ACHN (cell line): Measurements from ENCODE around the gene IFT80.
A peak's percentile ranks its signal among the peaks of the same experiment; 100 is the strongest.

ENCODE experiments used
- DNase-seq: peaks from one replicate; pipeline ENCODE4 v3.0.0-alpha.2; 2015
- in situ Hi-C: cut with HindIII; loops from 2 replicates; pipeline ENCODE4 v1.10.0; 2017; ENCODE audit warnings: low sequenced_read_pairs, low pct_ligation_motif_present, low pct_unique_long_range_greater_than_20kb

Gene IFT80

DNA sequence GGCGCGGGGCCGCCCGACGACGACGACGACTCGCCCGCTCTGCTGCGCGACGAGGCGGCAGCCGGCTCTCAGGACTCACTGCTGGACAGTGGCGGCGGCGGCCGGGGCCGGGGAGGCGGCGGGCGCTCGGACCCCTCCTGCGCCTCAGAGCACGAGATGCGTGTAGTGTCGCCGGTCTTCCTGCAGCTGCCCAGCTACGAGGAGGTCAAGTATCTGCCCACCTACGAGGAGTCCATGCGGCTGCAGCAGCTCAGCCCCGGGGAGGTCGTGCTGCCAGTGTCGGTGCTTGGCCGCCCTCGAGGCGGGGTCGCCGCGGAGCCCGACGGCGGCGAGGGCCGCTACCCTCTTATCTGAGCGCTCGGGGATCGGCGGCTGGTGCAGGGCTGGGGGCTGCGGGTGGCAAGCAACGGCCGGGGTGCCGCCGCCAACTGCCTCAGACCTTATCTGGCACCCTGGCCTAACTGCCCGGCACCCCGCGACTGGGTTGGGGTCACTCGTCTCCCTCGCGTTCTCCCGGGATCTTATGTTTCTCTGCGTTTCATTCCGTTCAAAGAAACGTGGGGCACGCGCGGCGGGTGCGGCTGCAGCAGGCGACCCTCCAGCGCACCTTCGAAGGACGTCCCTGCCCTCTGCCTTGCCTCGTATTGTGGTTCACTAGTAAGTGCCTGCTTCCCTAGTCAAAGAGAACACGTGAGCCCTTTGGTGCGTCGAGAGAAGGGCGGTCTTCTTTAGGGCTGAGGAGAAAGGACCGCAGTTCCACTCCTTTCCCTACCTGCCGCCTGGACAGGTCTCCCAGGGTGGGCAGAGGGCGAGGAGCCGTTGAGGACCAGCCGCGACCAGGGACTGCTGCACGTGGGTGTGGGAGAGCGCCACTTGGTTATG is 172.8 kb downstream of the IFT80 start:
- in situ Hi-C loops = no loop called here
- no peak for DNase-seq

DNA sequence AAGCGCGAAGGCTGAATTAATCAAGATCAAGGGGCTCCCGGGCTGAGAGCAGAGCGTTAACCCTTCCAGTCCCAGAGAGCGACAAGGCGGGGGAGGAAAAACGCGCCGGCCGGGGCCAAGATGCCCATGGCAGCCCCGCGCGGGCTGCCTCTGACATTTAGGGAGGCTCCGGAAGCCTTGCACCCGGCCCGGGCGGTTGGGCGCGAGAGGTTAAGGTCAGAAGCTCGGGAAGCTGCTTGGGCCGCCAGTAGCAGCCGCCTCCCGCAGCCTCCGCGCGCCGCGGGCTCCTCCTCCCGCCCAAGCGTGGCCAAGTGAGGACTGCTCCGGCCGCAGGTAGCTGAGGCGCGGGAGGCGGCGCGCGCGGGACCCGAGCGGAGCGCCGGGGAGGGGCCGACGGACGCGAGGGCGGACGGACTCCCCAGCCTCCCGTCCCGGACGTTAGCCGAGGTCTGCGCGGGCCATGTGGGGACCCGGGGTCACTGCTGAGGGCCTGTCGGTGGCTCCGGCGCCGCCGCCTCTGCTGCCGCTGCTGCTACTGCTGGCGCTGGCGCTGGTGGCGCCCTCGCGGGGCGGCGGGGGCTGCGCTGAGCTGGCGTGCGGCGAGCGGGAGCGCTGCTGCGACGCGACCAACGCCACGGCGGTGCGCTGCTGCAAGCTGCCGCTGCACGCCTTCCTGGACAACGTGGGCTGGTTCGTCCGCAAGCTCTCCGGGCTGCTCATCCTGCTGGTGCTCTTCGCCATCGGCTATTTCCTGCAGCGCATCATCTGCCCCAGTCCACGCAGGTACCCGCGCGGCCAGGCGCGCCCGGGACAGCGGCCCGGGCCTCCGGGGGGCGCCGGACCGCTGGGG is 173.6 kb downstream of the IFT80 start, which contains the start of gene C3orf80:
Gene C3orf80, plus strand, starts transcription at position 247 of the 850 bp plus-strand sequence. Its CDS starts 214 bp downstream, at position 461.
- peak; percentile 28 for DNase-seq

GRCh38 chr3:160224811-160225175 is 174.2 kb downstream of the IFT80 start:
- in situ Hi-C loops = no loop called here
- no peak for DNase-seq

More for the DNA sequence above, 173.6 kb downstream of the IFT80 start, which contains the start of gene C3orf80:
- in situ Hi-C loops = no loop called here

DNA sequence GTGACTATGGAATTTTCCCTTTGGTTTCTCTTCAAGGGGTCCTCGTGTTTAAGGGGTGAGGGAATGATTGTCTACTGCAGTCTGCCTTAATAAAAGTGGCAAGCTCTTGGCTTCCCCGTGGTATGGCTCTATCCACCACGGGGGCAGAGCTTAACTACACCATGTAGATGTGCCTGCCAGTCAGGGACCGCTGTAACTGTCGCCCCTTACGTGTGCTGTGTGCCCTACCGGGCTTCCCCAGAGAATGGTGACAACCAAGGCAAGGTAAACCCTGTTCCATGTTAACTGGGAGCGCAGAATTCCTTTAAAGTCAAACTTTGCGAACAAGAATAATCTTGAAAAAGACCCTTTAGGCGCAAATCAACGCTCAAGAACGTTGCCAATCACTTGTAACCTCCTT is 174.8 kb downstream of the IFT80 start:
- in situ Hi-C loops = no loop called here
- no peak for DNase-seq

DNA sequence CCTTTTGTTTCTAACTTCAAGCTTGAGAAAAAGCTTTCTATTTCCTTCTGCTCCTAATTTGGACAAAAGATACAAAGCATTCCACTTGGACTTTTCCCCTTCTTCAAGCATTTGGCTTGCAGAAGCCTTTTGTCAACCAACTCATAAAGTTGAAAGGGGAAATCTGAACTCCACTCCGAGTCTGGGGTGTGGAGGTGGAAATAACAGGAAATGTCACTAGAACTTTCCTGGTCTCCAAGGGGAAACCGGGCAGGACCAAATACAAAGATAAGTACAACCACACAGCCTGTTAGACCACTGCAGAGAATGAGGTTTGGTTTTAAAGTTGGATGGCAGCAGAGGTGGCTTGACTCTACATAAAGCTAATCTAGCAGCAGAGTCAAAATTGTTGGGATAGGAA is 178.0 kb downstream of the IFT80 start:
- no peak for DNase-seq
- in situ Hi-C loops = no loop called here

DNA sequence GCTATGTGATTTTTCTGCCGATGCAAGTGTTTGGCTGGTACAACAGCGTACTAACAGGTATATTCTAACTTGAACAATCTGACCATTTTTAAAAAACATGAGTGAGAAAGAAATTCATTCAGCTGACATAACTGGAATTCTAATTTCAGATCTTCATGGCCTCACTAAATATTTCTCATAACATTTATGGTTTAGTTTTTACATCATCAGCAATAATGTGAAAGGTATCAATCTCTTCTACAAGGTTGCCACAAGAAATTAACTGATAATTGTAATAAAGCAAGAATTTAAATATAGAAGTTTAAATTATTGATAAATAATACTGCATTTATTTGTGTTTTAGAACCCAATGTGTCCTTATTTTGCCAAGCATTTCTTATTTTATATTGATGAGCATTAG is 179.0 kb downstream of the IFT80 start:
- in situ Hi-C loops = no loop called here
- no peak for DNase-seq

GRCh38 chr3:160218136-160218535 is 180.9 kb downstream of the IFT80 start:
- in situ Hi-C loops = no loop called here
- DNase-seq = no peak

- in situ Hi-C loops = no loop called here
- DNase-seq = no peak
Observed at GRCh38 chr3:160217675-160218074, 181.3 kb downstream of the IFT80 start.

- no peak for DNase-seq
- in situ Hi-C loops = no loop called here
Observed at GRCh38 chr3:160213191-160213590, 185.8 kb downstream of the IFT80 start.

DNA sequence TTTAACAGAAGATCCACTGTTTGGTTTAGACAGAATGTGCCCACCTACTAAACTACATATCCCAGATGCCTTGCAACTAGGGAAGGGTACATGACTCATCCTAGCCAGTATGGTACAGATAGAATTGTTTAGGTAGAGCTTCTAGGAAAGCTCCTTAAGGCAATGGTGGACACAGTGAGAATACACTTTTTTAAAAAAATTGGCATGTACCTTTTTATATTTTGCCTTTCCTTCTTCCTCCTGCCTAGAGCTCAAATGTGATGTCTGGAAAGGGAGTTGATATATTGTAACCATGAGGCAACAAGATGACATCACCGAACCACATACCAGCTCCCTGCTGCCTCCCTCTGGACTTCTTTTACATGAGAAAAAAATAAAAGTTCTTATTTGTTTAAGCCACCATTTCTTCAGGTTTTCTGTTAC is 188.2 kb downstream of the IFT80 start:
- peak; percentile 59 for DNase-seq
- in situ Hi-C loops = no loop called here

DNA sequence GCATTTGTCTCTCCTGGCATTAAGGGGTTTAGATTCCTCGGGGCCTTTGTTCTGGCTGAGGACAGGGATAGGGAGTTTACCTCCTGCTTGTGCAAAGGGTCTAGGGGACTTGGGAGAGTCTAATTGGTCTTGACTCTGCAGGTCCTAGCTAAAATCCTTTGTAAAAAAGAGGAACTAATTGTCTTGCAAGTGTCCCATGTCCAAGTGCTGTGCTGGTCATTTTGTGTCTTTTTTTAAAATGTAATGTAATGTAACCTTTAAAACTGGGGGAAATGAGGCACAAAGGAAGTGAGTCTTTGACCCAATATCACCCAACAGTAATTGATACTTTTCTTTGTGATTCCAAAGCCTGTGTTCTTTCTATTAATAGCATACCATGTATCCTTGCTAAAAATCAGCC is 188.7 kb downstream of the IFT80 start:
- in situ Hi-C loops = no loop called here

More for the DNA sequence above, 188.7 kb downstream of the IFT80 start:
- no peak for DNase-seq
